Nephron progenitor cell (in vitro differentiated cells): ENCODE data around the gene NAPA.

ENCODE experiments used
- DNase-seq: peaks from one replicate; pipeline ENCODE4 v3.0.0; 2021
- H3K27ac Mint-ChIP-seq: 2 replicates; pipeline ENCODE4 v1.8.0; 2021; ENCODE audit warnings: mild to moderate bottlenecking, moderate library complexity, mixed read lengths
- H3K27me3 Mint-ChIP-seq: 2 replicates; pipeline ENCODE4 v1.8.0; 2021; ENCODE audit warnings: mild to moderate bottlenecking, low read depth, mixed read lengths; ENCODE audit not compliant: poor library complexity
- H3K36me3 Mint-ChIP-seq: 2 replicates; pipeline ENCODE4 v1.8.0; 2021; ENCODE audit warnings: low read depth, mixed read lengths
- H3K4me1 Mint-ChIP-seq: 2 replicates; pipeline ENCODE4 v1.8.0; 2021; ENCODE audit warnings: mixed read lengths
- H3K4me3 Mint-ChIP-seq: 2 replicates; pipeline ENCODE4 v1.8.0; 2021; ENCODE audit warnings: mild to moderate bottlenecking, moderate library complexity, mixed read lengths
- H3K9me3 Mint-ChIP-seq: 2 replicates; pipeline ENCODE4 v1.8.0; 2021; ENCODE audit warnings: mild to moderate bottlenecking, moderate library complexity, mixed read lengths
- TF ChIP-seq, protein P1 (sequence below): fragments of 200-600 bp; sonication (generic); IDR thresholded peaks from 2 replicates; pipeline ENCODE4 v1.5.0; 2021; ENCODE audit warnings: antibody characterized with exemption

The NAPA gene

GRCh38 chr19:47510516-47511127, 4.2 kb downstream of the NAPA start:
- H3K36me3 Mint-ChIP-seq = no peaks in the 10 kb centered on the region
- H3K27ac Mint-ChIP-seq = peak overlapping the region; percentile 84
- peaks cover 39% of the 10 kb centered on the region for H3K4me1 Mint-ChIP-seq
- H3K27me3 Mint-ChIP-seq = peaks cover 3% of the 10 kb centered on the region
- no peaks in the 10 kb centered on the region for H3K9me3 Mint-ChIP-seq
- DNase-seq = no peak
- TF ChIP-seq, protein P1, sequence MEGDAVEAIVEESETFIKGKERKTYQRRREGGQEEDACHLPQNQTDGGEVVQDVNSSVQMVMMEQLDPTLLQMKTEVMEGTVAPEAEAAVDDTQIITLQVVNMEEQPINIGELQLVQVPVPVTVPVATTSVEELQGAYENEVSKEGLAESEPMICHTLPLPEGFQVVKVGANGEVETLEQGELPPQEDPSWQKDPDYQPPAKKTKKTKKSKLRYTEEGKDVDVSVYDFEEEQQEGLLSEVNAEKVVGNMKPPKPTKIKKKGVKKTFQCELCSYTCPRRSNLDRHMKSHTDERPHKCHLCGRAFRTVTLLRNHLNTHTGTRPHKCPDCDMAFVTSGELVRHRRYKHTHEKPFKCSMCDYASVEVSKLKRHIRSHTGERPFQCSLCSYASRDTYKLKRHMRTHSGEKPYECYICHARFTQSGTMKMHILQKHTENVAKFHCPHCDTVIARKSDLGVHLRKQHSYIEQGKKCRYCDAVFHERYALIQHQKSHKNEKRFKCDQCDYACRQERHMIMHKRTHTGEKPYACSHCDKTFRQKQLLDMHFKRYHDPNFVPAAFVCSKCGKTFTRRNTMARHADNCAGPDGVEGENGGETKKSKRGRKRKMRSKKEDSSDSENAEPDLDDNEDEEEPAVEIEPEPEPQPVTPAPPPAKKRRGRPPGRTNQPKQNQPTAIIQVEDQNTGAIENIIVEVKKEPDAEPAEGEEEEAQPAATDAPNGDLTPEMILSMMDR = no peak
- H3K4me3 Mint-ChIP-seq = no peak overlapping the region

DNA sequence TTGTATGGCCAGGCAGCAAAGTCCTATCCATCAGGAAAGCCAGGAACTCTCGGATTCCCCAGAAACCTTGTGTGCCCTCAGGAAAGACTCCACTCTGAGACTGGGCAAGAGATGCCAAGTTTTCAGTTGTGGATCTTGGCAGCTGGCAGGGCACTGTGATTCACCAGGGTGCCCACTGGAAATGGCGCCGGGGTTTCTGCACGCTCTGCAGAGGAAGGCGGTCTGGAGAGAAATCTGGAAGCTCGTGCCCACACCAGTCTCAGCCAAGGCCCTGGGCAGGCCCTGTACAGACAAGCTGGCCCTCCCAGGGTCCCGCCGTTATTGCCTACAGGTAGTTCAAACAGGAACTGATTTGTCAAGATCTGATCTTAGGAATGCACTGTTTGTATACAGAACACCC, 4.9 kb downstream of the NAPA start:
- Mint-ChIP-seq H3K9me3 (no peaks in the 10 kb centered on the region), H3K27ac (peak overlapping the region; percentile 84), H3K36me3 (no peaks in the 10 kb centered on the region), H3K4me1 (peaks cover 36% of the 10 kb centered on the region), H3K4me3 (no peak overlapping the region), H3K27me3 (peaks cover 3% of the 10 kb centered on the region)
- no peak for DNase-seq
- TF ChIP-seq, protein P1 = no peak

DNA sequence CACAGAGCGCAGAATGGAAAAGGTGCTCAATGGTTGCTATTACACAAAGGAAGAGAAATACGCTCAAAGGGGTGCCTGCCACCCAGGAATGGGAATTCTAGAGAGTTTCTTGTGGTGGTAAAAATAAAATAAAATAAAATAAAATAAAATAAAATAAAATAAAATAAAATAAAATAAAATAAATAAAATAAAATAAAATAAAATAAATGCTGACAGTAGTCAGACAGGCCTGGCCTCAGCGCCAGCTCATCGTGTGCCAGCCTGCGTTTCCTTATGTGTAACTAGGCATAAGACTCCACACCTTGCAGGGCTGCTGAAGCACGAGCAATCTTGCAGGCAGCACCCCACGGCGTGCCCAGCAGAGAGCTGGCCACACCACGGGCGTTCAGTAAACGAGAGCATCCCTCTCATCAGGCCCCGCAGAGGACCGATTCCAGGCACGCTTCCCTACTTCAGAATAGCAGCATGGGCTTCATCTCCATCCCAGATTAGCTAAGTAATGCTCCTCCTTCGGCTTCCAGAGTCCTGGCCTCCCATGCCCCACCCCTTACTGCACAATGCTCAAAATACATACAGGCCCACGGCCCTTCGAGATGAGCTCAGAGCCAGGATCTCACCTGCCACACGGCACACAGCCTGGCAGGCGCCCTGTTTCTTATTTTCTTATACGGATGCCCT, 5.6 kb downstream of the NAPA start:
- no peak for DNase-seq
- Mint-ChIP-seq H3K4me3 (no peak overlapping the region), H3K9me3 (no peaks in the 10 kb centered on the region), H3K27ac (peak overlapping the region; percentile 52), H3K4me1 (peaks cover 30% of the 10 kb centered on the region), H3K27me3 (no peaks in the 10 kb centered on the region), H3K36me3 (no peaks in the 10 kb centered on the region)
- TF ChIP-seq, protein P1 = no peak

- H3K27ac Mint-ChIP-seq = no peak overlapping the region
- no peaks in the 10 kb centered on the region for H3K36me3 Mint-ChIP-seq
- H3K4me1 Mint-ChIP-seq = peaks cover 24% of the 10 kb centered on the region
- TF ChIP-seq, protein P1 = no peak
- no peaks in the 10 kb centered on the region for H3K9me3 Mint-ChIP-seq
- DNase-seq = no peak
- H3K27me3 Mint-ChIP-seq = no peaks in the 10 kb centered on the region
- no peak overlapping the region for H3K4me3 Mint-ChIP-seq
Measured at GRCh38 chr19:47508721-47509120, 6.1 kb downstream of the NAPA start.

GRCh38 chr19:47507924-47508553, 6.8 kb downstream of the NAPA start:
- no peak for DNase-seq
- TF ChIP-seq, protein P1 = no peak
- no peak overlapping the region for H3K27ac Mint-ChIP-seq
- no peaks in the 10 kb centered on the region for H3K9me3 Mint-ChIP-seq
- no peaks in the 10 kb centered on the region for H3K27me3 Mint-ChIP-seq
- no peak overlapping the region for H3K4me3 Mint-ChIP-seq
- H3K36me3 Mint-ChIP-seq = no peaks in the 10 kb centered on the region
- H3K4me1 Mint-ChIP-seq = peaks cover 18% of the 10 kb centered on the region
